Esophagus squamous epithelium (tissue), 4 donors: ENCODE measurements around the gene NCKAP5.

ENCODE experiments used
- POLR2A ChIP-seq, 4 donors: fragments of 450-650 bp; IDR thresholded peaks; one replicate each; pipeline ENCODE4 v1.6.1; 2017; ENCODE audit warnings: antibody characterized with exemption in 4 of 4, mild to moderate bottlenecking in 4 of 4, moderate library complexity in 3 of 4
- TF ChIP-seq, protein P1 (sequence below), 6 experiments: fragments of 450-650 bp in 4 of 6; fragments of 200-600 bp in 2 of 6; sonication (generic) in 2 of 6; IDR thresholded peaks; one replicate each; pipeline ENCODE4 v1.5.1; 2016 to 2019; ENCODE audit warnings: antibody characterized with exemption in 6 of 6, mild to moderate bottlenecking in 4 of 6, moderate library complexity in 4 of 6

DNA sequence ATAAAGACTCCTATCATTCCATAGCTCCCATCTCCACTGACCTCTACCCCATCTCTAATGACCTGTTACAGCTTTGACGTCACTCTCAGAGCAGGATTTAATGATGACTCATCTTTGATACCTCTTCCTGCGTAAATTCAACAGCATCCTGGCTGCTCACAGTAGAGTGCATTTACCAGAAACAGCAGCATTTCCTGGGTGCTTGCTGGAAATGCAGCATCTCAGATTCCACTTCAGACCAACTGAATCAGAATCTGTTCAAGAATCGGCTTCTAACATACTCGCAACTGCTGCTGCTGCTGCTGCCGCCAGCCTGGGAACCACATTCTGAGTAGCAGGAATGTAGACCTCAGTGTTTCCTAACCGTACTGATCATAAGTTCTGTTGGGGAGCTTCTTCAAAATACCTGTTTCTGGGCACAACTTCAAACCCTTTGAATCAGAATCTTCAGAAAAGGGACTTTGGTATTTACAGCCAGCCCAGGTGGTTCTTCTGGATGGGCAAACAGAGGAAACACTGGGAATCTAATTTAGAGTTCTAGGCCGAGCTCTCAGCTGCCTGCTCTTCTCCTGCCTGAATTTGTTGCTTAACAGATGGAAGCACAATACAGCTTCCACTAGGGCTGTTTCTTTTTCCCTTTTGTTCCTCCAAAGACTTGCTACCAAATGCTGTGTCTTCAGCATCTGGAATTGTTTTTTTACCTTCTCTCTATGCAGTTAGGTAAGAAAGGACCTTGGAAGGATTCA is 241.4 kb downstream of the NCKAP5 start:
- TF ChIP-seq, protein P1, sequence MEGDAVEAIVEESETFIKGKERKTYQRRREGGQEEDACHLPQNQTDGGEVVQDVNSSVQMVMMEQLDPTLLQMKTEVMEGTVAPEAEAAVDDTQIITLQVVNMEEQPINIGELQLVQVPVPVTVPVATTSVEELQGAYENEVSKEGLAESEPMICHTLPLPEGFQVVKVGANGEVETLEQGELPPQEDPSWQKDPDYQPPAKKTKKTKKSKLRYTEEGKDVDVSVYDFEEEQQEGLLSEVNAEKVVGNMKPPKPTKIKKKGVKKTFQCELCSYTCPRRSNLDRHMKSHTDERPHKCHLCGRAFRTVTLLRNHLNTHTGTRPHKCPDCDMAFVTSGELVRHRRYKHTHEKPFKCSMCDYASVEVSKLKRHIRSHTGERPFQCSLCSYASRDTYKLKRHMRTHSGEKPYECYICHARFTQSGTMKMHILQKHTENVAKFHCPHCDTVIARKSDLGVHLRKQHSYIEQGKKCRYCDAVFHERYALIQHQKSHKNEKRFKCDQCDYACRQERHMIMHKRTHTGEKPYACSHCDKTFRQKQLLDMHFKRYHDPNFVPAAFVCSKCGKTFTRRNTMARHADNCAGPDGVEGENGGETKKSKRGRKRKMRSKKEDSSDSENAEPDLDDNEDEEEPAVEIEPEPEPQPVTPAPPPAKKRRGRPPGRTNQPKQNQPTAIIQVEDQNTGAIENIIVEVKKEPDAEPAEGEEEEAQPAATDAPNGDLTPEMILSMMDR (IDR thresholded peaks at IDR 0.05) = no peak
- no peak for TF ChIP-seq POLR2A (IDR thresholded peaks at IDR 0.05)
